Stimulated activated CD4-positive, alpha-beta T cell treated with anti-CD3 and anti-CD28 coated beads, Interleukin-2, amount 100 ng/mL, for 4 hours (primary cell): Measurements from ENCODE around the gene LRRC61.
"Not testable (repeated sequence)": the region's sequence is repeated elsewhere in the genome, so short reads cannot be mapped to it uniquely, and the experiment has no call there.

ENCODE experiments used
- DNase-seq: peaks from one replicate; pipeline ENCODE4 v3.0.0-alpha.2; 2020; ENCODE audit warnings: low read depth

The LRRC61 gene

GRCh38 chr7:150322833-150323681 is at the start of gene LRRC61, which contains the start of gene ACTR3C:
Gene LRRC61 (plus strand): TSS chr7:150323355. CDS start chr7:150336862, 13,507 bp downstream.
Gene ACTR3C (minus strand): TSS chr7:150323545. CDS start chr7:150295296, 28,249 bp downstream.
- DNase-seq, result peak; percentile 46

GRCh38 chr7:150276132-150276695 is 46.9 kb upstream of the LRRC61 start:
- peak; percentile 17 for DNase-seq

- DNase-seq, result not testable (repeated sequence)
Measured at GRCh38 chr7:150278383-150278782, 44.8 kb upstream of the LRRC61 start.

GRCh38 chr7:150281681-150282403 is 41.3 kb upstream of the LRRC61 start:
- not testable (repeated sequence) for DNase-seq

- not testable (repeated sequence) for DNase-seq
Measured at GRCh38 chr7:150283111-150283510, 40.0 kb upstream of the LRRC61 start.

- not testable (repeated sequence) for DNase-seq
Measured at GRCh38 chr7:150283608-150284007, 39.5 kb upstream of the LRRC61 start.

- peak; percentile 3 for DNase-seq
Measured at GRCh38 chr7:150285849-150286754, 37.1 kb upstream of the LRRC61 start.

- DNase-seq, result not testable (repeated sequence)
Measured at GRCh38 chr7:150287815-150288214, 35.3 kb upstream of the LRRC61 start.

GRCh38 chr7:150288816-150289215 is 34.3 kb upstream of the LRRC61 start:
- DNase-seq, result not testable (repeated sequence)

- DNase-seq, result not testable (repeated sequence)
Measured at GRCh38 chr7:150290317-150290716, 32.8 kb upstream of the LRRC61 start.

- DNase-seq, result not testable (repeated sequence)
Measured at GRCh38 chr7:150295027-150295426, 28.1 kb upstream of the LRRC61 start.

- not testable (repeated sequence) for DNase-seq
Measured at GRCh38 chr7:150295614-150296013, 27.5 kb upstream of the LRRC61 start.

- not testable (repeated sequence) for DNase-seq
Measured at GRCh38 chr7:150296802-150297201, 26.4 kb upstream of the LRRC61 start.

GRCh38 chr7:150297978-150298377 is 25.2 kb upstream of the LRRC61 start:
- DNase-seq, result not testable (repeated sequence)

- DNase-seq, result not testable (repeated sequence)
Measured at GRCh38 chr7:150302908-150303310, 20.2 kb upstream of the LRRC61 start.

GRCh38 chr7:150304499-150305258 is 18.5 kb upstream of the LRRC61 start:
- DNase-seq, result not testable (repeated sequence)

GRCh38 chr7:150305259-150305902 is 17.8 kb upstream of the LRRC61 start:
- DNase-seq, result not testable (repeated sequence)

- not testable (repeated sequence) for DNase-seq
Measured at GRCh38 chr7:150305903-150306284, 17.3 kb upstream of the LRRC61 start.

GRCh38 chr7:150306377-150306776 is 16.8 kb upstream of the LRRC61 start:
- DNase-seq, result not testable (repeated sequence)

GRCh38 chr7:150307129-150307528 is 16.0 kb upstream of the LRRC61 start:
- no peak for DNase-seq
